ENCODE results near the gene GPHB5.

- no peak for TF ChIP-seq YY1 (IDR thresholded peaks at IDR 0.05; ENCODE audit: insufficient read depth, insufficient replicate concordance, low read depth, low read length)
- no peak for TF ChIP-seq CREB1 (IDR thresholded peaks at IDR 0.05)
- no peak for TF ChIP-seq CREB1 (CRISPR knock-in tag; IDR thresholded peaks at IDR 0.05)
- no peak for TF ChIP-seq MYNN (CRISPR knock-in tag; IDR thresholded peaks at IDR 0.05; ENCODE audit: low read depth)
- no peak for TF ChIP-seq BRF2 (CRISPR knock-in tag; IDR thresholded peaks at IDR 0.05)
- TF ChIP-seq, protein P1, sequence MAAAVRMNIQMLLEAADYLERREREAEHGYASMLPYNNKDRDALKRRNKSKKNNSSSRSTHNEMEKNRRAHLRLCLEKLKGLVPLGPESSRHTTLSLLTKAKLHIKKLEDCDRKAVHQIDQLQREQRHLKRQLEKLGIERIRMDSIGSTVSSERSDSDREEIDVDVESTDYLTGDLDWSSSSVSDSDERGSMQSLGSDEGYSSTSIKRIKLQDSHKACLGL (CRISPR knock-in tag; IDR thresholded peaks at IDR 0.05) = no peak
- no peak for TF ChIP-seq FOXM1 (CRISPR knock-in tag; IDR thresholded peaks at IDR 0.05)
Observed at GRCh38 chr14:63328787-63329737, 10.3 kb upstream of the GPHB5 start.
